GM19438 (cell line): ENCODE data around the gene PGF.

ENCODE experiments used
- ATAC-seq: cut with Tn5 transposase; IDR thresholded peaks from one replicate; pipeline ENCODE4 v1.9.1; 2021; ENCODE audit warnings: low read depth; ENCODE audit not compliant: unreplicated experiment

Gene PGF

GRCh38 chr14:74905595-74906142, 49.7 kb downstream of the PGF start:
- ATAC-seq: no peak

- ATAC-seq: no peak
Observed at GRCh38 chr14:74904635-74905503, 50.5 kb downstream of the PGF start.

- no peak for ATAC-seq
Observed at GRCh38 chr14:74902941-74903705, 52.3 kb downstream of the PGF start.

GRCh38 chr14:74898694-74899093, 56.7 kb downstream of the PGF start:
- ATAC-seq: no peak

GRCh38 chr14:74898083-74898482, 57.3 kb downstream of the PGF start:
- ATAC-seq: no peak

GRCh38 chr14:74897642-74898041, 57.8 kb downstream of the PGF start:
- ATAC-seq: no peak

GRCh38 chr14:74896400-74896799, 59.0 kb downstream of the PGF start:
- no peak for ATAC-seq

- ATAC-seq: peak; percentile 68
Observed at GRCh38 chr14:74893614-74894091, 61.7 kb downstream of the PGF start.

- ATAC-seq: no peak
Observed at GRCh38 chr14:74892745-74893144, 62.7 kb downstream of the PGF start.

- ATAC-seq: no peak
Observed at GRCh38 chr14:74891870-74892269, 63.5 kb downstream of the PGF start.
